GM21367 (cell line): Measurements from ENCODE around the gene C16orf74.

Source experiments
- ATAC-seq: cut with Tn5 transposase; IDR thresholded peaks from one replicate; pipeline ENCODE4 v1.9.1; 2021; ENCODE audit not compliant: unreplicated experiment

The C16orf74 gene

DNA sequence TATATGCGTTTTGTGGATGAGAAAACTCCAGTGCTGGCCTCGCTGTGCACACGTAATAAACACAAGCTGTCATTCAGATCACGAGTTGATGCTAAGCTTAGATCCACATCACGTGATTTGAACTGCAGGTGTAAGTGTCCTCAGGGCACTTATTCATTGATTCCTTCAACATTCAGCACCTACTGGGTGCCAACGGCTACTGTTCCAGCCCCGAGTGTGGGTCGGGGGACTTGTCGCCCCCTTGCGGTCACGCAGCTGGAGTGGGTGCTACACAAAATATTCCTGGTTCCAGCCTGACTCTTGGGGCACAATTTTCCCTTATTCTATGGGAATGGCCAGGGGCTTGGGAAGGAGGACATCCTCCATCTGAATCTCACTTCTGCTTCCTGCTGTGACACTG is 32.2 kb downstream of the C16orf74 start:
- no peak for ATAC-seq

- no peak for ATAC-seq
Observed at GRCh38 chr16:85718153-85718477, 32.8 kb downstream of the C16orf74 start.

DNA sequence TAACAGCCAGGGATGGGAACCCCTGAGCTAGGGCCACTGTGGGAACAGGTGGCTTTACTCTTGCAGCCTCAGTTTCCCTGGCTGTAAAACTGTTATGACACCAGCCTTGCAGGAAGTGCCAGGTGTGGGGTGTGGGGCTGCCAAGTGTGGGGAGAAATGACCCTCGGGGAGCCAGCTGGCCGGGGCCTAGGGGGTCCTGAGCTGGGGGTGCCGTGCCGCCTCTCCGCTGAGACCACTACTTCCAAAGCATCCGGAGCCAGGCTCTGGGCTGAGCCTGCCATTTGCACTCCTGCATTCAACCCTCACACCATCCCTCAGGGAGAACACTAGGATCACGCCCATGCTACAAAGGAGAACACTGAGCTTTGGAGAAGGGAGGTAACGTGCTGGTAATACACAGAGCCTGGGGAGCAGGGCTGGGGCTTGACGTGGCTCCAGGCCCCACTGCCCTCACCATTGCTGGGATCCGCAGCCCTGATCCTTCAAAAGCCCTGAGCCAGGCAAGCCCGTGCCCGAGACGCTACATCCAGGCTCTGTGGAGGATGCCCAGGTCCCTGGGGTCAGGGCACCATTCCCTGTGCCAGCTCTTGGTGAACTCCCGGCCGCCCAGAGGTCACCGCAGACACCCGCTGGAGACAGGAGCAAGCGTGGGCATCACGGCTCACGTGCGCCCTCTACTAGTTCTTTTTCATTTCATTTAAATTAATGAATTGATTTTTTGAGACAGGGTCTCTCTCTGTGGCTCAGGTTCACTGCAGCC is 33.3 kb downstream of the C16orf74 start:
- ATAC-seq: no peak

GRCh38 chr16:85716680-85717038 is 34.2 kb downstream of the C16orf74 start:
- no peak for ATAC-seq

- no peak for ATAC-seq
Observed at GRCh38 chr16:85716022-85716679, 34.7 kb downstream of the C16orf74 start.

- no peak for ATAC-seq
Observed at GRCh38 chr16:85715169-85716021, 35.5 kb downstream of the C16orf74 start.

GRCh38 chr16:85712801-85713200 is 38.1 kb downstream of the C16orf74 start:
- ATAC-seq: no peak

DNA sequence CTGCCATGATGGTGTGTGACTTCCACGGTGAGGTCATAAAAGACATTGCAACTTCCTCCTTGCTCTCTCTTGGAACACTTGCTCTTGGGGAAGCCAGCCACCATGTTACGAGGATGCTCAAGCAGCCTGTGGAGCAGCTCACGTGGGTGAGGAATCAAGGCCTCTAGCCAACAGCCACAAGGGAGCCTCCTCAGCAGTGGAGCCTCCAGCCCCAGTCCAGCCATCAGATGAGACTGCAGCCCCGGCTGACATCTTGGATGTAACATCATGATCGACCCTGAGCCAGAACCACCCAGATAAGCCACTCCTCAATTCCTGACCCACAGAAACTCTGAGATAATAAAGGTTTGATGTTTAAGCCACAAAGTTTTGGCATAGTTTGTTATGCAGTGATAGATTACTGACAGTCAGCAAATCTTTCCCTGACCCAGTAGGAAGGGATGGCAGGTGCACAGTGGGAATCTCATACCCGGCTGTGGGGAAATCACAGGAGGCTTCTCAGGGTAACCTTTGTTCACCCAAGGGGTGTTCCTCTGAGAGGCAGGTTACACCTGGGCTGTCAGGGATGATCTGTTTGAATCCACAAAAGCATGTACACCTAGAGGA is 38.8 kb downstream of the C16orf74 start:
- no peak for ATAC-seq

GRCh38 chr16:85710732-85711131 is 40.2 kb downstream of the C16orf74 start:
- ATAC-seq: no peak

DNA sequence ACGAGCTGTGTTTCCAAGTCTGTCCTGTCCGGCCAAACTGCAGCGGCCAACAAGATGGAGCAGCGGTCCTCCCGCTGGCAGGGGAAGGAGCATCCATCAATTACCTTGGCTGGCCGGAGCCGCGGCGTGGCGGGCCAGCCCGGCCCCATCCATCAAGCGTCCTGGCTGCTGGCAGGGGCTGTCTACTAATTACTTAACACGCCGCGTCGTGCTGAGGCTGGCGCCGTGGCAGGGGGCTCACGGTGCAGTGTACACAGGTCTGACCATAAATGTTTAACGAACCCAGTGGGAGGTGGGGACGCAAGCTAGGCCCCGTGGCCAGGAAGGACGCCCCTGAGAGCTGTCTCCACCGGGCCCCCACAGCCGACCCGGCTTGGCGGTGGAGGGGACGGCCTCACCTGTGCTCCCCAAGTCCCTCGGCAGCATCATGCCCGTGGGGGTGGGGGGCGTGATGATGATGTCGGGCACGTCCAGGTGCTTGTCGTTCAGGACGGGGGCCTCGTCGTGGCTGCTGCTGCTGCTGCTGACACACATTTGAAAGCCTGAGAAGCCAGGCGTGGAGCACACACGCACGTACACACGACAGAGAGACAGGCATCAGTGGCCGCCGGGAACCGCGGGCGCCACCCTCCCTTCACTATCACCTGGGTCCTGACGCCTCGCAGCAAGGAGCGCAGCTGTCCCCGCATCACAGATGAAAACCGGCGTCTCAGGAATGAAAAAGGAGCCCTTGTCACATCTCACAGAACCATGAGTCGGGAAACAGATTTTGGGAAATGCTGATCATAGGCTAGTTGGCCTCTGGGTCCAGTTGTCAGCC is 40.9 kb downstream of the C16orf74 start:
- ATAC-seq: no peak

DNA sequence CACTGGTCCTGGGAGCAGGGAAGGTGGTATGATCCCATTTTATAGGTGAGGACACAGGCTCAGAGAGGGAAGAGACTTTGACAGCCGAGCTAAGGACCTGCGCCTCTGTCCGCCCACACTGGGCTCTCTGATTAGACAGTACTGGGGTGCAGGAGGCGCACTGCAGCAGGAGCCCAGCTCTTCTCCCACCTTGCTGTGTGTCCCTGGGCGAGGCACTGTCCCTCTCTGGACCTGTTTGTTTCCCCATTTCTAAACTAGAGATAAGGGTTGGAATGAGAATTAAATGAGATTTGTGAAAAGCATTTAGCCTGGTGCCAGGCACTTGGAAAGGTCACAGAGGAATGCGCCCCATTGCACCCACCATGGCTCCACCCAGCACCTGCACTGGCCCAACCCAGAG is 42.6 kb downstream of the C16orf74 start:
- no peak for ATAC-seq

DNA sequence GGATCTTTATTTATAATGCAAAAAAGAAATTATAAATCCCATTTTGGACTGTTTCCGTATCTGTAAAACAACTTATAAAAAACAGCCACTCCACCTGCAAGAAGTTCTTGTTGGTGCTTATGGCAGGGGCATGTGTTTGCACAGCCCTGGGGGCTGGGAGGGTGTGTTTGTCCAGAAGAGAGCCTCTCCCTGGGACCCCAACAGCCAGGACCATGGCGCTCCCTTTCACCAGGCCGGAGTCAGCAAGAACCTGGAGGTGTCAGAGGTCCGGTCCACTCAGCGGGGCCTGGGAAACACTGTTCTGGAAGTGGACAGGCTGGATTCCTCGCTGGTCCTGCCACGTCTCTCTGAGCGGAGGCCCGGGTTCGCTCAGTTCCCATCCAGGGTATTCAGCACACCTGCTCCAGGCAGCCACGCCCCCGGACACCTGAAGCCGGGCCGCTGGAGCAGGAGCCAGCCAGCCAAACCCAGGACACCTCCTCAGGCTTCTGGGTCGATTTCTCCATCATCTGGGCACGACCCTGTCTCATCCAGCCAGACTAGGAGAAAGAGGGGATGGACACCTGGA is 43.3 kb downstream of the C16orf74 start:
- no peak for ATAC-seq

- no peak for ATAC-seq
Observed at GRCh38 chr16:85706449-85707034, 44.4 kb downstream of the C16orf74 start.

GRCh38 chr16:85704900-85705846 is 45.7 kb downstream of the C16orf74 start:
- no peak for ATAC-seq

DNA sequence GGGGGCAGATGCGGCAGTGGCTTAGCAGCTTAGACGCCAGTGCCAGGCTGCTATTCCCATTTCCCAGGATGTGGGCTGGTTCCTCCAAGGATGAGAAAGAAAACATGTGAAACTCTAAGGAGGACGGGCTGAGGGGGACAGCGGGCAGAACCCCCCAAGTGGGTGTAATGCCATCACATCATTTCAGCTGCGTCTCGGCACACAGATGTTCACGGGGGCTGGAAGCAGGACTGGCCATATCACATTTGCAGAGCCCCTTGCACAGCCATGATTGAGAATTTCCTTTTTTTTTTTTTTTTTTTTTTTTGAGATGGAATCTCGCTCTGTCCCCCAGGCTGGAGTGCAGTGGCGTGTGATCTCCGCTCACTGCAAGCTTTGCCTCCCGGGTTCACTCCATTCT is 46.9 kb downstream of the C16orf74 start:
- no peak for ATAC-seq

- no peak for ATAC-seq
Observed at GRCh38 chr16:85699628-85700027, 51.3 kb downstream of the C16orf74 start.

GRCh38 chr16:85698935-85699558 is 51.8 kb downstream of the C16orf74 start:
- no peak for ATAC-seq

DNA sequence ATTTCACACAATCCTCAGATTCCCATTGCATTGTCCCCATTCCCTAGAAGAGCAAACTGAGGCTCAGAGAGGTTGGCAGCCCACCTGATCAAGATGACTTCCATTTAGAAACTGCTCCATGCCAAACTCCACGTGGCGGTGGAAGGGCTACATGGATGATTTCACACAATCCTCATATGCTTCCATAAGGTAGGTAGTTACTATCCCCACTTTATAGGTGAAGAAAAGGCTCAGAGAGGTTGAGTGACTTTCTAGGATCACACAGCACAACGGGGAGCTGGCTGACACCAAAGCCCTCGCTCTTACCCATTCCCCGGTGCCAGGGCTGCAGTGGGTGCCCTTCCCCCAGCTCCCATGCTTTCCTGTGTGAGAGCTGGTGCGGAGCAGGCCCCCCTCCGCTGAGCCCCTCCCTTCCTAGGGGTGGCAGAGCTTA is 52.4 kb downstream of the C16orf74 start:
- ATAC-seq: no peak
